GM19372 (cell line): ENCODE results near the gene B3GALT5.
"Not testable (repeated sequence)": the region's sequence is repeated elsewhere in the genome, so short reads cannot be mapped to it uniquely, and the experiment has no call there.

Experiments
- ATAC-seq: cut with Tn5 transposase; IDR thresholded peaks from one replicate; pipeline ENCODE4 v1.9.1; 2021; ENCODE audit warnings: mild to moderate bottlenecking, low read depth, moderate library complexity; ENCODE audit not compliant: unreplicated experiment

The B3GALT5 gene

DNA sequence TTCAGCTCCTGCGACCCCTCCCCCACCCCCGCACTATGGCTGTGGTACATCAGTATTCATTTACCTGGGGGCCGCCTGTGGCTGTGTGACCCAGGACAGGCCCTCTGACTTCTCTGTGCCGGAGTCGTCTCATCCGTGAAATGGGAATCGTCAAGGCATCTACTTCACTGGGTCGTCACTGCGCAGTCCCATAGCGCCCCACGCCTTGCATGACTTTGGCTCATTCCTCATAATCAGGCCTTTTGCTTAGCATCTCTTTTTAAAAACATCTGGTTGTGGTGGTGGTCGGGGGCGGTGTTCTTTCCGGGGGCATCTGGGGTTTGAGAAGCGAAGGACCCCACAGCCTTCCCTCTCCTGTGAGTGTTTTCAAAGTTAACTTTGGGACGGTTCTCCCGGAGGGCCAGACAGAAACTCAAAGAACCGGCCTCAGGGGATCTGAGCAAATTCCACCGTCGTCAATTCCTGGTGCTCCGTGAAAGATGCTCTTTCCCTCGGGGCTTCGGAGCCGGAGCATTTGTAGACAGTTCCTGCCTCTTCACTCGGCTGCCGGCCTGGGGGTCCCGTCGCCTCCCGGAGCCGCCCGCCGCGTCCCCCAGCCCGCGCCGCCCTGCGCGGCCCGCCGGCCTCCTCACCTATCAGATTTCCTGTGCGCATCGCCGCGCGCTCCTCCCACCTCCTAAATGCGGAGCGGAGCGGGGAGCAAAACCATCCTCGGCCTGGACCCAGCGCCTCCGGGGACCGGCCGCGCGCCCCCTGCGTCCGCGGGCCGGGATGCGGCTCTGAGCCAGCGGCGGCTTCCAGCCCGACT lies at the start of gene B3GALT5:
Gene B3GALT5 (plus strand): TSS at position 708 of the 808 bp plus-strand sequence. CDS start 47,620 bp downstream, outside the sequence.
- ATAC-seq, result no peak

DNA sequence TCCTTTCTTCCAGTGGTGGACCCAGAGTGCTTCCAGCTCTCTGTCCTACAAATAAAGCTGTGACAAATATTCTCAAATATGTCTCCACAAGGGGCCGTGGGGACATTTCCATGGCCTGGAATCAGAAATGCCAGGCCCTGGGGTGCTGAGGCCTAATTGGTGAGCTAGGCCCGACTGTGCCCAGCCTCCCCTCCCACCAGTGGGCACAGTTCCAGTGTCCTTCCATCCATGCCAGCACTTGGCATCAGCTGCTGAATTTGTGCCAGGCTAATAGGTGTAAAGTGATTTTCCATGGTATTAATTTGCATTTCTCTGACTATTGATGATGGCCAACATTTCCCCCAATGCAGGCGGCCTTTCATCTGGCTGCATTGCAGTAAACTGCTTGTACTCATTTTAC lies 48.5 kb upstream of the B3GALT5 start:
- ATAC-seq, result no peak

DNA sequence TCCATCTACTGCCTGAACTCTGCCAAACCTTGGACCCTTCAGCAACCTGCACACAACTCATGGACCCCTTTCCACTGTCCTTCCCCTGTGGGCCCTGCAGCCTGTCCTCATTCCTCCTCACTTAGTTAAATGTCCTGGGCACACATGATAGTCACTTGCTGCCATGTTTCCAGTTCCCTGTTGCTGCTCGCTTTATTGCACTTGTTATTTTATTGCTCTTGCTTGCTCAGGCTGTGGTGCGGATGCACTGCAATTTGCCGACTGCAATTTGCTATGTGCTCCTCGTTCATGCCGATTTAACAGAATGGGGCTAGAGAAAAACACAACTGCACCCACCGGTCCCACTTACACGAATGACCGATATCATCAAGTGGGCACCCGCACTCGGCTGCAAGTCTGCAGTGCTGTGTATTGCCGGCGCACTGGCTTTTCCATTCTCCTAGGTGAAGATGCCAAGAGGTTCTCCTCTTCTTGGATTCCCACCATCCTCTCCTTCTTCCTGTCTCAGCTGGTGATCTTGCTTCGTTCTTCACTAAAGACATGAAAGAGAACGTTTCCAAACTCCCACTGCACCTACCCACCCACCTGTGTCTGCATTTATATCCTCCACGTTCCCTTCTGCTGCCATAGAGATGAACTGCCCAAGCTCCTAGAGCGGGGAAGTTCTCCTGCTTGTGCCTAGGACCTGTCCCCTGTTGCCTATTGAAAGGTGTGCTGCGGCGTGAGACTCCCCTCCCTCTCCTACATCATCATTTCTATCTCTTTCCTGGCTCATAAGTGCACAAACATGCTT lies 45.4 kb upstream of the B3GALT5 start:
- ATAC-seq, result no peak

GRCh38 chr21:39568361-39568760 lies 44.4 kb upstream of the B3GALT5 start:
- ATAC-seq, result no peak

DNA sequence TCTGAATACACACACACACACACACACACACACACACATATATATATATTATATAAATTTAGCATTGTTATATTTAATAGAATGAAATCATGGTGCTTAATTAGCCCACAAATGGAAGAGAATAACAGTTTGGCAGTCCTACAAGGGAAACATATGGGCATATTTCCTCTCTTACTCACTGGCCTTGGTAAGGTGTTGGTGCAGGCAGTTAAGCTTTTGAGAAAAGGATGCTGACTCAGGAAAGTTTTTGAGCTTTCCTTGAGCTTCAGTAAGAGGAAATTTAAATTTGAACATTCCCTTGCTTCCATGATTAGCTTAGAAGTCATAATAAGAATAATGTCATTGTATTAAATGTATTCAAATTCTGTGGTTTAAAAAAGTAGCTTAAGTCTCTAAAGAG lies 37.0 kb upstream of the B3GALT5 start:
- ATAC-seq, result no peak

DNA sequence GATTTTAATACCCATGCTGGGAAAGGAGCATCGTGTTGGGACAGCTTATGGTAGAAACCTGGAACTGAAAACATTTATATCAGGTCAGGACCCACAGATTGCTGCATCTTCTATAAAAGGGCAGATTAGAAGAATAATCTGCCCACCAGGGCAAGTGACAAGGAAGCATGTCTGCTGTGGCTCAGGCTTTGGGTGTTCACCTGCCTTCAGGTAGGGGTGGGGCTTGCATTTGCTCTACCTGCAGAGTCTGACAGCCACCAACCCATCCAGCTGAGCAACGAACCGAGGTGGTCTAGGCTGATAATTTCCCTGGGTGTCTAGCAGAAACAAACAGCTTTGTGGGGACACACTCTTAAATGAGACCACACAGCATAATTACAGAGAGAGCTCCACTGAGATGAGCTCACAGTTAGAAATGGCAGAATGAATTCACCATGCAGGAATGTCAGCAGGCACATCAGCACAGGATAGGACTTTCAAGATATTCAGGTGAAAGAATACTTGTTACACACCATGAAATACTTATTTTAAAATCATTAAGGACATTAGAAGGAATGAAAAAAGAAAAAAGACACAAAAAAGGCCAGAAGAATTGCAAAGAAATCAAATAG lies 36.1 kb upstream of the B3GALT5 start:
- ATAC-seq, result no peak

DNA sequence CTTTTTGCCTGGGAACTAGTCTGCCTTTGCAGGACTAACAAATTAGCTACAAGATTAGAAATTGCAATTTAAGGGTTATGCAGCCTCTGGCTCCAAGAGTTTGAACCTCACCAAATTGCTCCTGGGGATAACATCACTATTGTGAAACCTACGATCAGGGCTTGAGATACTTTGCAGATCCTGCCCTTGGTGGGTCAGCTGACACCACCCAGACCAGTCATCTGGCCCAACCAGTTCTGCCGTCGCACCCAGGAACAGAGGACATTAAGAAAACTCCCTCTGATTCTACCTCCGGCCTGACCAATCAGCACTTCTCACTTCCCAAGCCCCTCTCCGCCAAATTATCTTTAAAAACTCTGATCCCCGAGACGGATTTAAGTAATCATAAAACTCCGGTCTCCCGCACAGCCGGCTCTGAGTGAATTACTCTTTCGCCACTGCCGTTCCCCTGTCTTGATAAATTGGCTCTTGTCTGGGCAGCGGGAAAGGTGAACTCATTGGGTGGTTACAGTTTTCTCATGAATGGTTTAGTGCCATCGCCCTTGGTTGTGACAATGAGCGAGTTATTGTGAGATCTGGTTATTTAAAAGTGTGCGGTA lies 32.9 kb upstream of the B3GALT5 start:
- ATAC-seq, result no peak

- no peak for ATAC-seq
Observed at GRCh38 chr21:39580744-39581143, 32.0 kb upstream of the B3GALT5 start.

GRCh38 chr21:39581414-39581813 lies 31.3 kb upstream of the B3GALT5 start:
- no peak for ATAC-seq

DNA sequence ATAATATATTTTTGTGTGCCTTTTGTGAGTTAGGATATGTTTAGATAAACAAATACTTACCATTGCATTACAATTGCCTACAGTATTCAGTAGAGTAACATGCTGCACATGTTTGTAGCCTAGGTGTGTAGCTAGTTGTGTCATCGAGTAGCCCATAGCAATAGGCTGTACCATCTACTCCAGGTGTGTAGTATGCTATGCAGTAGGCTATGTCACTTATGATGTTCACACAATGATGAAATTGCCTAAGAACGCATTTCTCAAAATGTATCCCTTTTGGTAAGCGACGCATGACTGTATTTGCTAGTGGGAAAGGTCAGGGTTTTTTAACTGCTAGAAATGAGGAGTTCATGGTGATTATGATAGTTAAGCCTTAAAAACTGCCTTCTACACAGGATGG lies 30.0 kb upstream of the B3GALT5 start:
- ATAC-seq, result no peak

DNA sequence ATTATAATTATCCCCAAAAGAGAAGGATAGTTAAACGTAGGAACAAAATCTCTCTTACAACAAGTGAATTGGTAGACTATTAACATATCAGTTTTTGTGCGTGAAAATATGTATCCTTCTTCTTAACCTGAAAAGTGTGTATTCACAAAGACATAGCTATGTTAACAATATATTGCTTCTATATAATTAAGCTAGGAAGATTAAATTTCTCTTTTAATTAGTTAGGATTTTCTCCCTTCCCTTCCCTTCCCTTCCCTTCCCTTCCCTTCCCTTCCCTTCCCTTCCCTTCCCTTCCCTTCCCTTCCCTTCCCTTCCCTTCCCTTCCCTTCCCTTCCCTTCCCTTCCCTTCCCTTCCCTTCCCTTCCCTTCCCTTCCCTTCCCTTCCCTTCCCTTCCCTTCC lies 29.2 kb upstream of the B3GALT5 start:
- not testable (repeated sequence) for ATAC-seq

GRCh38 chr21:39587376-39587775 lies 25.4 kb upstream of the B3GALT5 start:
- ATAC-seq, result no peak

DNA sequence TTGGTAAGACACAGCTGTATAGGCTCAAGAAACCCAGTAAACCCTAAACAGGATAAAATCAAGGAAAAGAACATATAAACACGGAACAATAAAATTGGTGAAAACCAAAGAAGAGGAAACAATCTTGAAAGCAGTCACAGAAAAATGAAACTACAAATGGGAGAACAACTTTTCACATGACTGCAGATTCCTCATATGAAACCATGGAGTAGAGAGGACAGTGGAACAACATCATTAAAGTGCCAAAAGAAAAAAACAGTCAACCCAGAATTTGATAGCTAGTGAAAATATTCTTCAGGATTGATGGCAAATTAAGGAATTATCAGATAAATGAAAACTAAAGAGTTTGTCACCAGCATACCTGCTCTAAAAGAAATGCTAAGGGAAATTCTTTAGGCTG lies 23.9 kb upstream of the B3GALT5 start:
- ATAC-seq, result no peak

DNA sequence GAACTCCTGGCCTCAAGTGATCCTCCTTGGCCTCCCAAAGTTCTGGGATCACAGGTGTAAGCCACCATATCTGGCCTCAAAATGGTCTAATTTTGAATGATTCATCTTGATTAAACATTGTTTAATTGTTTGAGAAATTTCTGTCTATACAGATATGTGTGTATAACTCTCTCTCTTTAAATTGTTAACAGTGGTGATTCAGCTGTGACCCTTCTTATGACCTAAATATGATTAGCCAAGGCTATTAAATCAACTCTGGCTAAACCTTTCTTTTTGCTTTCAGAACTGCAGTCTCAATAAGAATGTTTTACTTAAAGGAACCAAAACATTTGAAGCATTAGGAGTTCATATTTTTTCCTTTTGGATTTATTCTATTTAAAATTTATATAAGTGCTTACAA lies 19.2 kb upstream of the B3GALT5 start:
- ATAC-seq, result no peak

DNA sequence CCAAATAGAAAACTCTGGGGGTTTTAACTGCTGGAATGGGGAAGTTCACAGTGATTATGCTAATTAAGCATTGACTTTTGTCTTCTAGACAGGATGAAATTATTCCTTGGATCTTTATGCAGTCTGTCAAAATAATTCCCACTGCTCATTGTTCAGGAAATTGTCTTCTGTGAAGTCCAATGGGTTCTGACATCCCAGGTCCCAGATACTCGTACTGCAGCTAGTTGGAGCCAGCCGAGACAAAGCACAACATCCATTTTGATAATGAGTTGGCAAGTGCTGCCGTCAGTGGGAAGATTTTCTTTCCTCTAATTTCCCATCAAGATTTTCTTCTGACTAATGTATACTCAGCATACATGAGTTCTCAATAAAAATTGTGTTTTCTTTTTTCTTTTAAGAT lies 17.3 kb upstream of the B3GALT5 start:
- ATAC-seq, result no peak

GRCh38 chr21:39597595-39597994 lies 15.1 kb upstream of the B3GALT5 start:
- no peak for ATAC-seq

DNA sequence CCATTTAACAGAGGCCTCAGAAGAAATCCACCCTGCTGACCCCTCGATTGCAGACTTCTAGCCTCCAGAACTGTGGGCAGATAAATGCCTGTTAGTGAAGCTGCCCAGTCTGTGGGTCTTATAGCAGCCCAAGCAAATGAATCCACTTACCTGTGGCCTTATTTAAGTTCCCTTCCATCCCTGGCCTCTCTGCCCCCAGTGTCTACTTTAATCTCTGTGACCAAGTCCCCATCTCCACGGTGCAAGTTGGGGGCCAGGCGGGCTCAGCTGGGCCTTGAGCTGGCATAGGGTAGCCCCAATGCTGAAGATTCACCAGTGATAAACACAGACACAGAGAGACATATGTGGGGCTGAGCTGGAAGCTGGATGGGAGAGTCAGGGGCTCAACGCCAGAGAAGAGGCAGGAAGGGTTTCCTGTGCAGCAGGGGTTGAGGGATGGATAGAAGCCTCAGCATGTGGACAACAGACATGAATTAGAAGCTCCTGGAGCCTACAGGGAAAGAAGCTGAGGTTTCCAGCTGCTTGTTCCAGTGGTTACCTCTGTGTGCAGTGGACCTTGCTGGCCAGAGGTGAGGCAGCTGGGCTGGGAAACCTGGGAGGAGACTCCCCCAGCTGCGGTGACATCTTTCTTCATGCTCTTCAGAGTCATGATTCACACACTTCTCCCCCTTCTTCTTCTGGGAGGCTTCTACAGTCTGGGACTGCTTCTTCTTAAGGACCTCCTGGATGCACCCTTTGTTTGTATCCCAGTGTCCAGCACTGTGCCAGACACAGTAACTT lies 13.4 kb upstream of the B3GALT5 start:
- no peak for ATAC-seq

DNA sequence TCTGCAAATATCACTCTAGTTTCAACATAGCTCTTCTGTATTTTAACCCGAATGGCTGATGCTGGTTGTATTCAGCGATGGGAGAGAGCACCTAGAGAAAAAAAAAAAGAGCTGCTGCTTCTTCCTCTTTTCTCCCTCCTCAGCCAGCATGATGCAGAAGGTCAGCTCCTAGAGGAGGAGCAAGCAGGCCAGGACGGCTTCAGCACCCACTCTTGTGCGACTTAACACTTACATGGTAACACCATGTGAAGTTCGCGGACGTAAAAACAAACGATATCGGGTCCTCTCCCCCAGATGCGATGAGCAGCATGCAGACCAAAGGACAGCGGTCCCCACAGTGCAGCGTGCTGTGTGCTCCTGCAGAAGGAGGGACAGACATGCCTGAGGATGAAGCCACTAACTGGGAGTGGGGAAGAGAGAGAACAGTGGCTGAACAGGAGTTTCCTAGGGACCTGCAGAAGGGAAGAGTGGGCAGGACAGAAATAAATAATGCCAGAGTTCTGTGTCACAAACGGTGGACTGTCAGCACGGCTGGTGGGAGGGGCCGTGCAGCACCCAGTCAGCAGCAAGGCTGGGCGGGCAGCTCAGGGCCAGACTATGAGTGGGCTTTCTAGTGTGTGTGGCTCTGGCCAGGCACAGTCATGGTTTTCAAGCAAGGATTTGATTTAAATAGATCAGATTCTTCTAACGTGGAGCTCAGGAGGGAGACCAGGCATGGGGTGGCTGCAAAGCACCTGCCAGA lies 11.4 kb upstream of the B3GALT5 start:
- no peak for ATAC-seq

- no peak for ATAC-seq
Observed at GRCh38 chr21:39602076-39602689, 10.6 kb upstream of the B3GALT5 start.
